ENCODE results near the gene CSDE1.

DNA sequence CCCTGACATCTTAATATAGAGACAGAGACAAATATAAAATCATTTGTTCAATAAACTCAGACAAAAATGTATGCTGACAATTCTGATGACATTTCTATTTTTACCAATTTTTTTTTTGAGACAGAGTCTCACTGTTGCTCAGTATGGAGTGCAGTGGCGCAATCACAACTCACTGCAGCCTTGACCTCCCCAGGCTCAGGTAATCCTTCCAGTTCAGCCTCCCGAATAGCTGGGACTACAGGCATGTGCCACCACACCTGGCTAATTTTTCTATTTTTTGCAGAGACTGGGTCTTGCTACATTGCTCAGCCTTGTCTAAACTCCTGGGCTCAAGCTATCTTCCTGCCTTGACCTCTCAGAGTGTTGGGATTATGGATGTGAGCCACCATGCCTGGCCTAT lies 36.3 kb upstream of the CSDE1 start:
- TF ChIP-seq, protein P1, sequence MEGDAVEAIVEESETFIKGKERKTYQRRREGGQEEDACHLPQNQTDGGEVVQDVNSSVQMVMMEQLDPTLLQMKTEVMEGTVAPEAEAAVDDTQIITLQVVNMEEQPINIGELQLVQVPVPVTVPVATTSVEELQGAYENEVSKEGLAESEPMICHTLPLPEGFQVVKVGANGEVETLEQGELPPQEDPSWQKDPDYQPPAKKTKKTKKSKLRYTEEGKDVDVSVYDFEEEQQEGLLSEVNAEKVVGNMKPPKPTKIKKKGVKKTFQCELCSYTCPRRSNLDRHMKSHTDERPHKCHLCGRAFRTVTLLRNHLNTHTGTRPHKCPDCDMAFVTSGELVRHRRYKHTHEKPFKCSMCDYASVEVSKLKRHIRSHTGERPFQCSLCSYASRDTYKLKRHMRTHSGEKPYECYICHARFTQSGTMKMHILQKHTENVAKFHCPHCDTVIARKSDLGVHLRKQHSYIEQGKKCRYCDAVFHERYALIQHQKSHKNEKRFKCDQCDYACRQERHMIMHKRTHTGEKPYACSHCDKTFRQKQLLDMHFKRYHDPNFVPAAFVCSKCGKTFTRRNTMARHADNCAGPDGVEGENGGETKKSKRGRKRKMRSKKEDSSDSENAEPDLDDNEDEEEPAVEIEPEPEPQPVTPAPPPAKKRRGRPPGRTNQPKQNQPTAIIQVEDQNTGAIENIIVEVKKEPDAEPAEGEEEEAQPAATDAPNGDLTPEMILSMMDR (IDR thresholded peaks at IDR 0.05), result no peak
- TF ChIP-seq POLR2AphosphoS5 (IDR thresholded peaks at IDR 0.05), result no peak
- no peak for TF ChIP-seq POLR2A (IDR thresholded peaks at IDR 0.05)
